ENCODE results near the gene C19orf25.

DNA sequence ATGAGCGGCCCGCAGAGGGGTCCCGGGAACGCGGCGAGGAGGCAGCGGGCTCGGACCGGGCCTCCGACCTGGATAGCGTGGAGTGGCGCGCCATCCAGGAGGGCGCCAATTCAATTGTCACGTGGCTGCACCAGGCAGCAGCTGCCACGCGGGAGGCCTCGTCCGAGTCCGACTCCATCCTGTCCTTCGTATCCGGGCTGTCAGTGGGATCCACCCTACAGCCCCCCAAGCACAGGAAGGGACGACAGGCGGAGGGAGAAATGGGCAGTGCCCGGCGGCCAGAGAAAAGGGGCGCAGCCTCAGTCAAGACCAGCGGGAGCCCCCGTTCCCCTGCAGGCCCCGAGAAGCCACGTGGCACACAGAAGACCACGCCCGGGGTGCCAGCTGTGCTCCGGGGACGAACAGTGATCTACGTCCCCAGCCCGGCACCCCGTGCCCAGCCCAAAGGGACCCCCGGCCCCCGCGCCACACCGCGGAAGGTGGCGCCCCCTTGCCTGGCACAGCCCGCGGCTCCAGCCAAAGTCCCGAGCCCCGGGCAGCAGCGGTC lies 10.7 kb downstream of the C19orf25 start:
- TF ChIP-seq ZNF274 (IDR thresholded peaks at IDR 0.05; ENCODE audit: low read depth, low read length): no peak
- no peak for TF ChIP-seq YY1 (IDR thresholded peaks at IDR 0.05; ENCODE audit: insufficient read depth, insufficient read length)

Measured in NT2/D1 (cell line).